ENCODE results near the gene DESI2. TPM values are rescaled to one million over a fixed set of nuclear protein-coding genes. Genes with fewer than 3 reads are reported as not detected.

The DESI2 gene
- total RNA-seq: 10 to 100 TPM; 24.0 to 31.6 (median 30.2) TPM

- peak; percentile 98 to 99 for DNase-seq (ENCODE audit: low spot score in 2 of 2)
- Histone ChIP-seq H3K9me3 (no peaks in the 10 kb centered on the region), H3K36me3 (no peaks in the 10 kb centered on the region), H3K4me3 (peak within 1 kb of the TSS; percentile 97), H3K27ac (peak within 1 kb of the TSS; percentile 94), H3K27me3 (no peaks in the 10 kb centered on the region), H3K4me1 (peaks cover 31% of the 10 kb centered on the region)
- TF ChIP-seq CTCF (IDR thresholded peaks at IDR 0.05) (peak; percentile 26 to 52), EP300 (IDR thresholded peaks at IDR 0.05) (no peak), POLR2A (IDR thresholded peaks at IDR 0.05) (peak; percentile 88 to 96), POLR2AphosphoS5 (IDR thresholded peaks at IDR 0.05) (peak in 2 of 3 donors; percentile 4 to 16)
- 0% methylated on average over 1 of the region's 81 CpGs for WGBS
Observed at GRCh38 chr1:244652623-244653438, at the start of gene DESI2. DESI2 (plus strand) TSS chr1:244653126; CDS start chr1:244653314, 188 bp downstream.

GRCh38 chr1:244603498-244603897, 49.4 kb upstream of the DESI2 start:
- H3K4me3 ChIP-seq: no peak overlapping the region
- DNase-seq (ENCODE audit: low spot score in 2 of 2): no peak
- TF ChIP-seq CTCF (IDR thresholded peaks at IDR 0.05) (peak; percentile 60 to 65), POLR2A (IDR thresholded peaks at IDR 0.05) (no peak), EP300 (IDR thresholded peaks at IDR 0.05) (no peak)

GRCh38 chr1:244605835-244606370, 47.0 kb upstream of the DESI2 start:
- no peak overlapping the region for H3K4me3 ChIP-seq
- H3K27ac ChIP-seq: no peak overlapping the region
- no peak for TF ChIP-seq POLR2AphosphoS5 (IDR thresholded peaks at IDR 0.05)
- TF ChIP-seq EP300 (IDR thresholded peaks at IDR 0.05): no peak
- no peak for TF ChIP-seq POLR2A (IDR thresholded peaks at IDR 0.05)
- no peak for TF ChIP-seq CTCF (IDR thresholded peaks at IDR 0.05)
- DNase-seq (ENCODE audit: low spot score in 2 of 2): no peak
- no peaks in the 10 kb centered on the region for H3K4me1 ChIP-seq
- H3K27me3 ChIP-seq: no peaks in the 10 kb centered on the region
- WGBS: 87% methylated on average over 6 of the region's 6 CpGs
- no peaks in the 10 kb centered on the region for H3K9me3 ChIP-seq
- no peaks in the 10 kb centered on the region for H3K36me3 ChIP-seq

More at GRCh38 chr1:244603498-244603897, 49.4 kb upstream of the DESI2 start:
- Histone ChIP-seq H3K36me3 (no peaks in the 10 kb centered on the region), H3K4me1 (peaks cover 6% of the 10 kb centered on the region), H3K9me3 (no peaks in the 10 kb centered on the region), H3K27me3 (no peaks in the 10 kb centered on the region), H3K27ac (no peak overlapping the region)

- DNase-seq (ENCODE audit: low spot score in 2 of 2): no peak
- H3K4me3 ChIP-seq: no peak overlapping the region
- no peaks in the 10 kb centered on the region for H3K4me1 ChIP-seq
- WGBS: 62% methylated on average over 9 of the region's 9 CpGs
- H3K27ac ChIP-seq: no peak overlapping the region
- no peaks in the 10 kb centered on the region for H3K36me3 ChIP-seq
- no peak for TF ChIP-seq CTCF (IDR thresholded peaks at IDR 0.05)
- TF ChIP-seq EP300 (IDR thresholded peaks at IDR 0.05): no peak
- TF ChIP-seq POLR2AphosphoS5 (IDR thresholded peaks at IDR 0.05): no peak
- TF ChIP-seq POLR2A (IDR thresholded peaks at IDR 0.05): no peak
- no peaks in the 10 kb centered on the region for H3K9me3 ChIP-seq
- no peaks in the 10 kb centered on the region for H3K27me3 ChIP-seq
Observed at GRCh38 chr1:244614113-244614836, 38.7 kb upstream of the DESI2 start.

- Histone ChIP-seq H3K4me3 (no peak overlapping the region), H3K27ac (no peak overlapping the region)
- DNase-seq (ENCODE audit: low spot score in 2 of 2): no peak
Observed at GRCh38 chr1:244614879-244615278, 38.0 kb upstream of the DESI2 start.

More at GRCh38 chr1:244614879-244615278, 38.0 kb upstream of the DESI2 start:
- no peaks in the 10 kb centered on the region for H3K9me3 ChIP-seq
- H3K4me1 ChIP-seq: no peaks in the 10 kb centered on the region
- no peak for TF ChIP-seq EP300 (IDR thresholded peaks at IDR 0.05)
- no peak for TF ChIP-seq POLR2AphosphoS5 (IDR thresholded peaks at IDR 0.05)
- TF ChIP-seq POLR2A (IDR thresholded peaks at IDR 0.05): no peak
- no peak for TF ChIP-seq CTCF (IDR thresholded peaks at IDR 0.05)
- WGBS: 77% methylated on average over 3 of the region's 3 CpGs
- no peaks in the 10 kb centered on the region for H3K36me3 ChIP-seq
- no peaks in the 10 kb centered on the region for H3K27me3 ChIP-seq

All from suprapubic skin (tissue), 4 donors.